HG03439 (cell line): Measurements from ENCODE around the gene AWAT2.

Source experiments
- ATAC-seq: cut with Tn5 transposase; IDR thresholded peaks from one replicate; pipeline ENCODE4 v1.9.1; 2021; ENCODE audit warnings: mild to moderate bottlenecking, moderate library complexity; ENCODE audit not compliant: unreplicated experiment

AWAT2 gene

GRCh38 chrX:70049925-70050324 is at the start of gene AWAT2:
Gene AWAT2, minus strand, starts transcription at chrX:70049938. Its CDS starts 6 bp downstream, at chrX:70049932.
- no peak for ATAC-seq

- no peak for ATAC-seq
Observed at GRCh38 chrX:70096052-70096451, 46.3 kb upstream of the AWAT2 start.

- ATAC-seq, result no peak
Observed at GRCh38 chrX:70092247-70092646, 42.5 kb upstream of the AWAT2 start.

GRCh38 chrX:70089604-70090297 is 40.0 kb upstream of the AWAT2 start:
- no peak for ATAC-seq

GRCh38 chrX:70088751-70089150 is 39.0 kb upstream of the AWAT2 start:
- ATAC-seq, result no peak

GRCh38 chrX:70087857-70088630 is 38.3 kb upstream of the AWAT2 start:
- no peak for ATAC-seq

GRCh38 chrX:70084592-70085240 is 35.0 kb upstream of the AWAT2 start:
- no peak for ATAC-seq

GRCh38 chrX:70082723-70083122 is 33.0 kb upstream of the AWAT2 start:
- ATAC-seq, result no peak

- no peak for ATAC-seq
Observed at GRCh38 chrX:70079870-70080269, 30.1 kb upstream of the AWAT2 start.

GRCh38 chrX:70079297-70079696 is 29.6 kb upstream of the AWAT2 start:
- no peak for ATAC-seq

GRCh38 chrX:70066646-70067045 is 16.9 kb upstream of the AWAT2 start:
- ATAC-seq, result no peak

- no peak for ATAC-seq
Observed at GRCh38 chrX:70062961-70063550, 13.3 kb upstream of the AWAT2 start.

GRCh38 chrX:70062076-70062475 is 12.3 kb upstream of the AWAT2 start, which contains the start of gene OTUD6A:
Gene OTUD6A, plus strand, starts transcription at chrX:70062457. Its CDS starts 68 bp downstream, at chrX:70062525.
- no peak for ATAC-seq

GRCh38 chrX:70054391-70054790 is 4.7 kb upstream of the AWAT2 start:
- no peak for ATAC-seq

GRCh38 chrX:70052895-70053615 is 3.3 kb upstream of the AWAT2 start:
- no peak for ATAC-seq

GRCh38 chrX:70049406-70049805 is 332 bp downstream of the AWAT2 start:
- no peak for ATAC-seq

- ATAC-seq, result no peak
Observed at GRCh38 chrX:70046978-70047377, 2.8 kb downstream of the AWAT2 start.

GRCh38 chrX:70044541-70045245 is 5.0 kb downstream of the AWAT2 start:
- ATAC-seq, result no peak

GRCh38 chrX:70043685-70044084 is 6.1 kb downstream of the AWAT2 start:
- ATAC-seq, result no peak
